Bronchial epithelial cell (primary cell): Measurements from ENCODE around the gene HDAC4. TPM values are rescaled to one million over a fixed set of nuclear protein-coding genes. Genes with fewer than 3 reads are reported as not detected.

ENCODE experiments used
- DNase-seq: peaks from one replicate; pipeline ENCODE4 v3.0.0-alpha.2; 2010; ENCODE audit warnings: low read depth
- FAIRE-seq: peaks from 2 replicates; lab custom pipeline; 2011; peaks lifted over from hg19 to GRCh38; lab: Jason Lieb, UNC
- H3K27me3 ChIP-seq: 2 replicates; pipeline ENCODE4 v1.5.1; 2011; ENCODE audit warnings: low read length; ENCODE audit not compliant: control insufficient read depth, insufficient read depth
- H3K36me3 ChIP-seq: 2 replicates; pipeline ENCODE4 v1.5.1; 2011; ENCODE audit warnings: low read length; ENCODE audit not compliant: control insufficient read depth, insufficient read depth
- H3K4me3 ChIP-seq: 2 replicates; pipeline ENCODE4 v1.5.1; 2011; ENCODE audit warnings: mild to moderate bottlenecking, low read depth, low read length, control low read depth
- total RNA-seq: library from RNA; depleted of rRNA; stranded (reverse); fragments of >200 nt; gene quantifications from 2 replicates; pipeline ENCODE4 v1.2.1, GENCODE V29; 2014
- TF ChIP-seq, protein P1 (sequence below): IDR thresholded peaks from 2 replicates; pipeline ENCODE4 v1.5.1; 2011; ENCODE audit warnings: mild to moderate bottlenecking, moderate library complexity, low read length, control low read depth, inconsistent platforms; ENCODE audit not compliant: insufficient read depth, severe bottlenecking

Gene HDAC4
- total RNA-seq, 1 donor from 2014 or later: 5.3 TPM

- Histone ChIP-seq H3K27me3 (no peaks in the 10 kb centered on the region), H3K4me3 (no peak overlapping the region), H3K36me3 (no peaks in the 10 kb centered on the region)
- FAIRE-seq: no peak
- DNase-seq: no peak
- TF ChIP-seq, protein P1, sequence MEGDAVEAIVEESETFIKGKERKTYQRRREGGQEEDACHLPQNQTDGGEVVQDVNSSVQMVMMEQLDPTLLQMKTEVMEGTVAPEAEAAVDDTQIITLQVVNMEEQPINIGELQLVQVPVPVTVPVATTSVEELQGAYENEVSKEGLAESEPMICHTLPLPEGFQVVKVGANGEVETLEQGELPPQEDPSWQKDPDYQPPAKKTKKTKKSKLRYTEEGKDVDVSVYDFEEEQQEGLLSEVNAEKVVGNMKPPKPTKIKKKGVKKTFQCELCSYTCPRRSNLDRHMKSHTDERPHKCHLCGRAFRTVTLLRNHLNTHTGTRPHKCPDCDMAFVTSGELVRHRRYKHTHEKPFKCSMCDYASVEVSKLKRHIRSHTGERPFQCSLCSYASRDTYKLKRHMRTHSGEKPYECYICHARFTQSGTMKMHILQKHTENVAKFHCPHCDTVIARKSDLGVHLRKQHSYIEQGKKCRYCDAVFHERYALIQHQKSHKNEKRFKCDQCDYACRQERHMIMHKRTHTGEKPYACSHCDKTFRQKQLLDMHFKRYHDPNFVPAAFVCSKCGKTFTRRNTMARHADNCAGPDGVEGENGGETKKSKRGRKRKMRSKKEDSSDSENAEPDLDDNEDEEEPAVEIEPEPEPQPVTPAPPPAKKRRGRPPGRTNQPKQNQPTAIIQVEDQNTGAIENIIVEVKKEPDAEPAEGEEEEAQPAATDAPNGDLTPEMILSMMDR: no peak
These were observed 234.5 kb downstream of the HDAC4 start for GRCh38 chr2:239166201-239166834.

- TF ChIP-seq, protein P1: no peak
- Histone ChIP-seq H3K36me3 (no peaks in the 10 kb centered on the region), H3K27me3 (no peaks in the 10 kb centered on the region), H3K4me3 (no peak overlapping the region)
- FAIRE-seq (no peak), DNase-seq (no peak)
These were observed 235.5 kb downstream of the HDAC4 start for GRCh38 chr2:239165206-239165831.

GRCh38 chr2:239164335-239164871 lies 236.4 kb downstream of the HDAC4 start:
- no peaks in the 10 kb centered on the region for H3K27me3 ChIP-seq
- FAIRE-seq: no peak
- TF ChIP-seq, protein P1: no peak
- H3K36me3 ChIP-seq: no peaks in the 10 kb centered on the region
- no peak overlapping the region for H3K4me3 ChIP-seq
- peak; percentile 12 for DNase-seq

DNA sequence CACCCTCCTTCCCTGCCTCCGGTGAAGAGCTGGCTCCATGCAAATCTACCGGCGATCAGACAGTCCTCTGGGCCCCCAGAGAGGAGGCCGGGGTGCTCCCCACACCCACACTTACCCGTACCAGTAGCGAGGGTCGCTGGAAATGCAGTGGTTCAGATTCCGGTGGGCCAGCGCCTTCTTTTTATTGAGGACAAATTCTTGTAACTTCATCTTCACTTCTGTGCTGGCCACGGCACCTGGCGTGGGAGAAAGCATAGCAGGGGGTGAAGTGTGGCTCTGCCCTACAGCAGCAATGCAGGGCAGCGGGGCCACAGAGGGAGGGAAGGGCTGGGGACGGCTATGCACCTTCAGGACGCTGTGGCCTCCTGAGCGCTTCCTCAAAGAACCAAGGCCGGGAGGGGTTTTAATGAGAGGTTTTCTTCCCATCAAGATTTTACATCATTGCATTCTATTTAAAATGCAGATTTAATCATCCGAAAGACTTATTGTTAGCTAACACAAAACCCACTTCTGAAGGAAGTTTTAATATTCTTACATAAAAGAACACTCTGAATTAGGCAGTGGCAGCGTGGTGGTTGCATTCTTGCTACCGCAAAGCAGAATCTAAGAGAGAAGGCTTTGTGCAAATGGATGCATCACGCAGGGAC lies 237.0 kb downstream of the HDAC4 start:
- no peak overlapping the region for H3K4me3 ChIP-seq
- no peaks in the 10 kb centered on the region for H3K36me3 ChIP-seq
- no peaks in the 10 kb centered on the region for H3K27me3 ChIP-seq
- FAIRE-seq: no peak
- no peak for DNase-seq
- TF ChIP-seq, protein P1: no peak

DNA sequence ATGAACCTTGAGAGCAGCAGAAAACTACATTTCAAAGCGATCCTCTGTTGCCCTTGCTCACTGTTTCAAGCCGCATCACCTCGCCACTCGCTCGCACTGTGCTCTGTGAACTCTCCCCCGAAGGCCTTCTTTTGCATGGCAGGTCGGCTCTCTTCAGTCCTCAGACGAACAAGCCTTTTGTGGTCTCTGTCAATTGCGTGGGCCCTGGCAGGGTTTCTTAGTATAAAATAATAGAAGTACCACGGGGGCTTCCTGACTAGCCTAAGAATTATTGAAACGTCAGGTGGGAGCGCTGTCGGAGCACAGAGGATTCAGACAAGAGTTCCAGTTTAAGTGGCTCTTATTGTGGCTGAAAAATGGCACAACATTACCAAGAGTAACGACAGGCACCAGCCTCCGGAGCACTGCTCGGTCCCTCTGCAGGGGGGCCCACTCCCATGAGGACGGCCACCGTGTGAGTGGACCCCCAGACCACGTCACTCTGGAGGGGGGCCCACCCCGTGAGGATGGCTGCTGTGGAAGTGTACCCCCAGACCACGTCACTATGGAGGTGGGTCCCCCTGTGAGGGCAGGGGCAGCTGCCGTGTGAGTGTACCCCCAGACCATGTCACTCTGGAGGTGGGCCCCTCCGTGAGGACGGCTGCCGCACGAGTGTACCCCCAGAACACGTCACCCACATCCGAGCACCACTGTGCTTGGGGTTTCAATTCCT lies 237.7 kb downstream of the HDAC4 start:
- DNase-seq: no peak
- Histone ChIP-seq H3K4me3 (no peak overlapping the region), H3K36me3 (no peaks in the 10 kb centered on the region), H3K27me3 (no peaks in the 10 kb centered on the region)
- no peak for FAIRE-seq
- TF ChIP-seq, protein P1: no peak
